ENCODE measurements around the gene PRKG2.

PRKG2 gene

DNA sequence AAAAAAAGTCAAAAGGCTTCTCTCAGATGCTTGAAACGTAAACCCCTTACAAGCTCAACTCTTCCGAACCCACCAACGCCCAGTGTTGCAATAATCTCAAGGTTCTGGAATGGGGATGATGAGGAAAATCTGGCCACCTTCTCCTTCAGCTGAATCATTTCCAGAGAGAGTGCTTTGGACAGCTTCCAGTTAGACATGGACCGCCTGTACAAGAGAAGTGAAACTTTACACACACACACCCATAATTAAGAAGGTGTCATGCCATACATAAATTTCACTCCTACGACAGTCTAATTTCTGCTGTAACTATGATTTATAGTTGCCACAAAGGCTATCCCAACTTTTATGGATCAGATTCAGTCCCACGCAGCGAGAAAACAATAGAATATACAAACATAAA, 72.3 kb downstream of the PRKG2 start:
- H2AFZ ChIP-seq: no peak overlapping the region

GRCh38 chr4:81137894-81138293, 77.1 kb downstream of the PRKG2 start:
- Histone ChIP-seq H3K4me1 (no peaks in the 10 kb centered on the region), H3K9me3 (ENCODE audit: control insufficient read depth, low read length) (no peaks in the 10 kb centered on the region), H2AFZ (no peak overlapping the region), H3K36me3 (ENCODE audit: control insufficient read depth, insufficient read depth, low read length) (no peaks in the 10 kb centered on the region), H3K79me2 (no peaks in the 10 kb centered on the region), H3K9ac (no peak overlapping the region), H3K27ac (no peak overlapping the region), H3K4me2 (ENCODE audit: low read length) (no peak overlapping the region), H3K4me3 (ENCODE audit: low read depth, low read length) (no peak overlapping the region), H3K27me3 (ENCODE audit: control insufficient read depth, insufficient read depth, low read length) (no peaks in the 10 kb centered on the region)
- no peak for TF ChIP-seq CTCF (IDR thresholded peaks at IDR 0.05)

More for the DNA sequence above, 72.3 kb downstream of the PRKG2 start:
- H3K27ac ChIP-seq: no peak overlapping the region
- no peaks in the 10 kb centered on the region for H3K4me1 ChIP-seq
- H3K79me2 ChIP-seq: no peaks in the 10 kb centered on the region
- H3K27me3 ChIP-seq (ENCODE audit: control insufficient read depth, insufficient read depth, low read length): no peaks in the 10 kb centered on the region
- no peak for TF ChIP-seq CTCF (IDR thresholded peaks at IDR 0.05)
- H3K9me3 ChIP-seq (ENCODE audit: control insufficient read depth, low read length): no peaks in the 10 kb centered on the region
- H3K4me2 ChIP-seq (ENCODE audit: low read length): no peak overlapping the region
- no peak overlapping the region for H3K9ac ChIP-seq
- H3K4me3 ChIP-seq (ENCODE audit: low read depth, low read length): no peak overlapping the region
- H3K36me3 ChIP-seq (ENCODE audit: control insufficient read depth, insufficient read depth, low read length): no peaks in the 10 kb centered on the region

- no peaks in the 10 kb centered on the region for H3K79me2 ChIP-seq
- no peaks in the 10 kb centered on the region for H3K9me3 ChIP-seq (ENCODE audit: control insufficient read depth, low read length)
- H3K4me2 ChIP-seq (ENCODE audit: low read length): no peak overlapping the region
- H3K4me1 ChIP-seq: no peaks in the 10 kb centered on the region
- no peaks in the 10 kb centered on the region for H3K27me3 ChIP-seq (ENCODE audit: control insufficient read depth, insufficient read depth, low read length)
- no peaks in the 10 kb centered on the region for H3K36me3 ChIP-seq (ENCODE audit: control insufficient read depth, insufficient read depth, low read length)
- no peak overlapping the region for H3K4me3 ChIP-seq (ENCODE audit: low read depth, low read length)
- no peak overlapping the region for H3K9ac ChIP-seq
- no peak overlapping the region for H3K27ac ChIP-seq
- no peak for TF ChIP-seq CTCF (IDR thresholded peaks at IDR 0.05)
- no peak overlapping the region for H2AFZ ChIP-seq
These were observed 77.6 kb downstream of the PRKG2 start for GRCh38 chr4:81137446-81137845.

GRCh38 chr4:81136161-81136905, 78.7 kb downstream of the PRKG2 start:
- Histone ChIP-seq H3K36me3 (ENCODE audit: control insufficient read depth, insufficient read depth, low read length) (no peaks in the 10 kb centered on the region), H3K4me3 (ENCODE audit: low read depth, low read length) (no peak overlapping the region), H3K79me2 (no peaks in the 10 kb centered on the region), H3K4me2 (ENCODE audit: low read length) (no peak overlapping the region), H3K27me3 (ENCODE audit: control insufficient read depth, insufficient read depth, low read length) (no peaks in the 10 kb centered on the region), H3K27ac (no peak overlapping the region), H3K4me1 (no peaks in the 10 kb centered on the region), H3K9me3 (ENCODE audit: control insufficient read depth, low read length) (no peaks in the 10 kb centered on the region), H3K9ac (no peak overlapping the region), H2AFZ (no peak overlapping the region)
- TF ChIP-seq CTCF (IDR thresholded peaks at IDR 0.05): no peak

- H3K4me2 ChIP-seq (ENCODE audit: low read length): no peak overlapping the region
- TF ChIP-seq CTCF (IDR thresholded peaks at IDR 0.05): no peak
- no peaks in the 10 kb centered on the region for H3K79me2 ChIP-seq
- no peak overlapping the region for H2AFZ ChIP-seq
- H3K27me3 ChIP-seq (ENCODE audit: control insufficient read depth, insufficient read depth, low read length): no peaks in the 10 kb centered on the region
- no peaks in the 10 kb centered on the region for H3K36me3 ChIP-seq (ENCODE audit: control insufficient read depth, insufficient read depth, low read length)
- no peaks in the 10 kb centered on the region for H3K9me3 ChIP-seq (ENCODE audit: control insufficient read depth, low read length)
- H3K4me1 ChIP-seq: no peaks in the 10 kb centered on the region
- no peak overlapping the region for H3K4me3 ChIP-seq (ENCODE audit: low read depth, low read length)
- no peak overlapping the region for H3K9ac ChIP-seq
- H3K27ac ChIP-seq: no peak overlapping the region
These were observed 79.5 kb downstream of the PRKG2 start for GRCh38 chr4:81135501-81135900.
